GM12874 (cell line): ENCODE data around the gene RTN4IP1.

Source experiments
- CTCF ChIP-seq: IDR thresholded peaks from 2 replicates; pipeline ENCODE4 v1.5.1; 2011; ENCODE audit warnings: low read depth, mild to moderate bottlenecking, control low read depth, low read length, moderate library complexity; ENCODE audit not compliant: insufficient read depth

The RTN4IP1 gene

GRCh38 chr6:106617857-106618256 is 11.4 kb downstream of the RTN4IP1 start:
- TF ChIP-seq CTCF = no peak

GRCh38 chr6:106617302-106617701 is 12.0 kb downstream of the RTN4IP1 start:
- TF ChIP-seq CTCF = no peak

DNA sequence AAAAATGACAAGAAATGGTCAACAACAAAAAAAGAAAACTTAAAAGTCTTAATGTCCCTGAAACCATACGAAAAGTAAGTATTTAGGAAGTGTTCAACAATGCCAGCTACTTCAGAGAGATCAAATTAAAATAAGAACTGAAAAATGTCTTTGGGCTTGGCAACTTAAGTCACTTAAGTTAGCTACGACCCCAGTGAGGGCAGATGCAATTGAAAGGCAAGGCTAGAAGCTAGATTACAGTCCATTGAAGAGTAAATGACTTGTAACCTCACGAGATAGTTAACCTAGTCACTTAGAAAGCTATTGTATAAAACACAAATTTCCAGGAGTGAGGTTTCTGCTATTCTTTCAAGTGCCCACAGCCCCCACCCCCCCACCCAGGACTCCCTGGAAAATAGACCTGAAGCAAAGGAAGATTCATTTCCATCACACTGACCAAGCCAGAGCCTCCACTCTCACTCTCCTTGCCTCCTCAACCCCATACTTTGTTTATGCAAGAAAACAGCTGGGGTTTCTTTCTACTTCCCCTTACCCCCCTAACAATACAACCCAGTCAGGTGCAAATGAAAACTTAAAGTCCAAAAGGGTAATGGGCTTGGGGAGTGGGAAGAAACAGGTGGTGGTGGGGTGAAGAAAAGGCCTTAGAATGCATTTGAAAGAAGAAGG is 14.6 kb downstream of the RTN4IP1 start:
- TF ChIP-seq CTCF = no peak

DNA sequence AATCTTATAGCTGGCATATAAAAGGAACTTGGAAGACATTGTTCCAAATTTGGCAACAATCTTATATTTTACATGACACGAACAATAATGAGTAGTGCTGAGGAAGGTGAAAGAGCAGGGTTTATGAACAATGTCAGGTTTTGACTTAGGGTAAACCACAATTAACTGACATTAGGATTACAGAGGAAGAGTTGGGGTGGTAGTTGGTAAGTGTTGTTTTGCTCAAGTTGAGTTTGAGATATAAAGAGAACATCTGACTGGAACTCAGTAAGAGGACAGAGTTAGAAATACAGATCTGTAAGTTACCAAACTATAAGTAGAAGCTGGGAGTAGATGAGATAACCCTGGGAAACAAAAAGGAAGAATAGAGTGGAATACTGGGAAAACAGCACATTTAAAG is 15.1 kb downstream of the RTN4IP1 start:
- TF ChIP-seq CTCF = no peak

DNA sequence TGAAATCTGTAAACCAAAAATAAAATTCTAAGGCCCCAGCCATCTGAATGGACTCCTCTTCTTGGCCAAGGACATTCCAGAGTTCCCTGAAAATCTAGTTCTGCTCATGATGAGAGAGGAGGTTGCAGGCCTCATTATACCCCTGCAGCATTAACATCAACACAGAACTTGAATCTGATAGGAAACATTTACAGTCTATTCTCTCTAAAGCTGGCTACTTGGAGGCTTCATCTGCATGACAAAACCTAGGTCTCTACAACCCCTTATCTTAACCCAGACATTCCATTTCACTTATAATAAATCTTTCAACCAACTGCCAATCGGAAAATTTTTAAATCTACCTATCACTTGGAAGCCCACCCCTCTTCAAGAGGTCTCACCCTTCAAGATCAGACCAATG is 15.7 kb downstream of the RTN4IP1 start:
- no peak for TF ChIP-seq CTCF

- TF ChIP-seq CTCF = no peak
These were observed 16.5 kb downstream of the RTN4IP1 start for GRCh38 chr6:106612671-106613416.

GRCh38 chr6:106611030-106611429 is 18.3 kb downstream of the RTN4IP1 start:
- TF ChIP-seq CTCF = no peak
